WERI-Rb-1 (cell line): ENCODE results near the gene LAMB4.

Experiments used
- DNase-seq: peaks from one replicate; pipeline ENCODE4 v3.0.0-alpha.2; 2020
- H3K27ac ChIP-seq: fragments of 250-450 bp; sonication (Bioruptor Pico); 2 replicates; pipeline ENCODE4 v1.5.1; 2020; ENCODE audit warnings: mild to moderate bottlenecking, moderate library complexity
- H3K27me3 ChIP-seq: fragments of 250-450 bp; sonication (Bioruptor Pico); 2 replicates; pipeline ENCODE4 v1.5.1; 2021; ENCODE audit warnings: mild to moderate bottlenecking, low read depth, moderate library complexity; ENCODE audit not compliant: insufficient read depth, severe bottlenecking
- H3K36me3 ChIP-seq: fragments of 250-450 bp; sonication (Bioruptor Pico); 2 replicates; pipeline ENCODE4 v1.5.1; 2020; ENCODE audit warnings: mild to moderate bottlenecking, moderate library complexity
- H3K4me3 ChIP-seq: 2 replicates; pipeline ENCODE4 v1.5.1; 2011; ENCODE audit warnings: low read depth, mild to moderate bottlenecking, control low read depth, low read length
- H3K9me3 ChIP-seq: fragments of 250-450 bp; sonication (Bioruptor Pico); 2 replicates; pipeline ENCODE4 v1.5.1; 2021; ENCODE audit warnings: mild to moderate bottlenecking, moderate library complexity; ENCODE audit not compliant: severe bottlenecking
- CTCF ChIP-seq: IDR thresholded peaks from 2 replicates; pipeline ENCODE4 v1.5.1; 2011; ENCODE audit warnings: low read depth, mild to moderate bottlenecking, control low read depth, inconsistent platforms, low read length

Gene LAMB4

DNA sequence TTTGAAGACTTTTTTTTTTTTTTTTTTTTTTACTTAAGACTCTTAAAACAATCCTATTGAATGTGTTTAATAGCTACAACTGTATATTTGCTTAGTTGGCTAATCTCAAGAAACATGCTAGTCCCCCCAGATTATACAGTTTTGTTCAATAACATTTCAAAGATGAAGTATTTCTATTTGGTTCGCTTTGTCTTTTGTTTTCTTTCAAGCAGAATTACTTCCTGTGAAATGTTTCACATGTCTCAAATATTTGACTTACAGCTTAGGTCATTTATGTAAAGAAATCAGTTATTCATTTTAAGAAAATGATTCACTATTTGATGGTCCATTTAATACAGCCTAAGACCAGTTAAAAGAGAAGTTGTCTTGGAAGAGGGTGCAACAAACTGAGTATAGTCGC lies 114.4 kb downstream of the LAMB4 start:
- H3K27me3 ChIP-seq = no peaks in the 10 kb centered on the region
- H3K27ac ChIP-seq = no peak overlapping the region
- no peak overlapping the region for H3K4me3 ChIP-seq
- no peak for DNase-seq
- H3K36me3 ChIP-seq = no peaks in the 10 kb centered on the region
- no peak for TF ChIP-seq CTCF
- no peaks in the 10 kb centered on the region for H3K9me3 ChIP-seq

GRCh38 chr7:108014747-108015682 lies 115.1 kb downstream of the LAMB4 start:
- Histone ChIP-seq H3K27ac (no peak overlapping the region), H3K4me3 (no peak overlapping the region), H3K9me3 (no peaks in the 10 kb centered on the region), H3K27me3 (no peaks in the 10 kb centered on the region), H3K36me3 (no peaks in the 10 kb centered on the region)
- DNase-seq = no peak
- TF ChIP-seq CTCF = no peak

GRCh38 chr7:108014215-108014614 lies 115.9 kb downstream of the LAMB4 start:
- H3K27me3 ChIP-seq = no peaks in the 10 kb centered on the region
- no peak overlapping the region for H3K27ac ChIP-seq
- no peak for DNase-seq
- no peaks in the 10 kb centered on the region for H3K9me3 ChIP-seq
- no peaks in the 10 kb centered on the region for H3K36me3 ChIP-seq
- no peak for TF ChIP-seq CTCF
- H3K4me3 ChIP-seq = no peak overlapping the region

- H3K27me3 ChIP-seq = no peaks in the 10 kb centered on the region
- H3K4me3 ChIP-seq = no peak overlapping the region
- DNase-seq = no peak
- no peaks in the 10 kb centered on the region for H3K36me3 ChIP-seq
- H3K27ac ChIP-seq = no peak overlapping the region
- no peaks in the 10 kb centered on the region for H3K9me3 ChIP-seq
- TF ChIP-seq CTCF = no peak
Observed at GRCh38 chr7:108012499-108013430, 117.4 kb downstream of the LAMB4 start.

- no peaks in the 10 kb centered on the region for H3K9me3 ChIP-seq
- H3K4me3 ChIP-seq = no peak overlapping the region
- no peak for TF ChIP-seq CTCF
- H3K36me3 ChIP-seq = no peaks in the 10 kb centered on the region
- H3K27ac ChIP-seq = no peak overlapping the region
- H3K27me3 ChIP-seq = no peaks in the 10 kb centered on the region
- no peak for DNase-seq
Observed at GRCh38 chr7:108010377-108010776, 119.8 kb downstream of the LAMB4 start.
